CD4-positive, alpha-beta T cell (primary cell): ENCODE measurements around the gene TMC6. TPM values are rescaled to one million over a fixed set of nuclear protein-coding genes. Genes with fewer than 3 reads are reported as not detected.
"Not testable (repeated sequence)": the region's sequence is repeated elsewhere in the genome, so short reads cannot be mapped to it uniquely, and the experiment has no call there.

Experiments used
- ATAC-seq: fragments of 200-7000 bp; cut with Tn5 transposase; one replicate; pipeline ENCODE4 v1.10.0; 2022; ENCODE audit warnings: mild to moderate bottlenecking; ENCODE audit not compliant: poor library complexity
- CTCF ChIA-PET: fragments of 350-600 bp; sonication (Branson Sonifier 250); formaldehyde crosslinking; loops from one replicate; lab custom pipeline; 2021; ENCODE audit warnings: antibody characterized with exemption, inconsistent platforms; lab: Charles Lee
- POLR2A ChIA-PET: fragments of 350-600 bp; sonication (Branson Sonifier 250); formaldehyde crosslinking; loops from one replicate; lab custom pipeline; 2021; ENCODE audit warnings: antibody characterized with exemption, inconsistent platforms; lab: Charles Lee
- DNase-seq, 14 experiments: peaks; one replicate each; pipeline ENCODE4 v3.0.0-alpha.2; 2013 to 2020; ENCODE audit warnings: mixed read lengths in 2 of 14
- H3K27ac ChIP-seq, 2 donors: one replicate each; pipeline versions ENCODE4 v1.5.1 to v1.7.0; 2013; ENCODE audit warnings: low read length in 2 of 2, low read depth in 1 of 2, mild to moderate bottlenecking in 1 of 2
- H3K27me3 ChIP-seq, 2 experiments: 1 replicate in 1 of 2; 2 replicates in 1 of 2; pipeline versions ENCODE4 v1.6.1 to v1.7.0; 2013; ENCODE audit warnings: low read length in 2 of 2, control low read depth in 1 of 2, mild to moderate bottlenecking in 1 of 2, moderate library complexity in 1 of 2; ENCODE audit not compliant: insufficient read depth in 2 of 2, control insufficient read depth in 1 of 2
- H3K36me3 ChIP-seq: one replicate; pipeline ENCODE4 v1.6.1; 2013; ENCODE audit warnings: low read length, control low read depth; ENCODE audit not compliant: insufficient read depth
- H3K4me1 ChIP-seq: one replicate; pipeline ENCODE4 v1.6.1; 2013; ENCODE audit warnings: low read length, control low read depth; ENCODE audit not compliant: insufficient read depth
- H3K4me3 ChIP-seq: one replicate; pipeline ENCODE4 v1.5.1; 2013; ENCODE audit warnings: mild to moderate bottlenecking, low read length, moderate library complexity
- H3K9me3 ChIP-seq, 2 experiments: 1 replicate in 1 of 2; 2 replicates in 1 of 2; pipeline versions ENCODE4 v1.6.1 to v1.7.0; 2013; ENCODE audit warnings: low read length in 2 of 2, mild to moderate bottlenecking in 2 of 2, control low read depth in 1 of 2, moderate library complexity in 1 of 2; ENCODE audit not compliant: control insufficient read depth in 1 of 2, insufficient read depth in 1 of 2
- H3K27ac Mint-ChIP-seq: one replicate; pipeline ENCODE4 v1.8.0; 2020; ENCODE audit warnings: mixed read lengths
- H3K27me3 Mint-ChIP-seq: one replicate; pipeline ENCODE4 v1.8.0; 2021; ENCODE audit warnings: mixed read lengths
- H3K36me3 Mint-ChIP-seq: one replicate; pipeline ENCODE4 v1.8.0; 2021; ENCODE audit warnings: low read depth, mixed read lengths
- H3K4me1 Mint-ChIP-seq: one replicate; pipeline ENCODE4 v1.8.0; 2021; ENCODE audit warnings: low read depth, mixed read lengths
- H3K4me3 Mint-ChIP-seq: one replicate; pipeline ENCODE4 v1.8.0; 2020; ENCODE audit warnings: mild to moderate bottlenecking, mixed read lengths
- H3K9me3 Mint-ChIP-seq: one replicate; pipeline ENCODE4 v1.8.0; 2020; ENCODE audit warnings: mixed read lengths
- intact Hi-C, 2 experiments: fragments of 100-400 bp; cut with DNase I in 1 of 2; cut with micrococcal nuclease in 1 of 2; formaldehyde crosslinking; loops; one replicate each; pipeline versions ENCODE4 v1.15.1 to v1.9.0; 2023 to 2025; cut with DNase I, micrococcal nuclease
- total RNA-seq, 174 experiments: library from RNA in 2 of 174; stranded (reverse) in 2 of 174; gene quantifications; one replicate each; pipeline ENCODE4 v1.2.3 and lab custom pipeline; 2021 to 2026
- TF ChIP-seq, protein P1 (sequence below): fragments of 200-600 bp; IDR thresholded peaks from one replicate; pipeline ENCODE4 v1.8.0; 2022; ENCODE audit warnings: antibody characterized with exemption, mild to moderate bottlenecking

Gene TMC6
- total RNA-seq, 2 experiments from 2014 or later: 645 to 659 TPM

DNA sequence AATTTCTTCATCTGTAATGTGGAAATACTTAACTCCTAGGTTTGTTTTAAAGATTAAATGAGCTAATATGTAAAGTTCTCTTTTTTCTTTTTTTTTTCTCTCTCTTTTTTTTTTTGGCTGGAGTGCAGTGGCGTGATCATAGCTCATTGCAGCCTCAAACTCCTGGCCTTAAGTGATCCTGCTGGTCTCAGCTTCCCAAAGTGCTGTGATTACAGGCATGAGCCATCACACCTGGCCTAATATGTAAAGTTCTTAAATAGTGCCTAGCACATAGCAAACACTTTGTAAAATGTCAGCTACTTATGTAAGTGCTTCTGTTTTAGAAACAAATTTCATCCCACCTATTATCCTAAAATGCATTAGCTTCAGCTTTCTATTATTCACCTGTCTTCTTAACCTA, 40.0 kb downstream of the TMC6 start:
- Mint-ChIP-seq H3K9me3 (no peaks in the 10 kb centered on the region), H3K27ac (peak overlapping the region; percentile 51), H3K4me3 (no peak overlapping the region), H3K27me3 (no peaks in the 10 kb centered on the region), H3K4me1 (no peaks in the 10 kb centered on the region), H3K36me3 (peaks cover 91% of the 10 kb centered on the region)
- Histone ChIP-seq H3K9me3 (no peaks in the 10 kb centered on the region), H3K27me3 (no peaks in the 10 kb centered on the region), H3K36me3 (peaks cover 86% of the 10 kb centered on the region), H3K4me1 (no peaks in the 10 kb centered on the region), H3K27ac (no peak overlapping the region), H3K4me3 (no peak overlapping the region)
- intact Hi-C loops: loop anchor here in 1 of 2 experiments (10.0 kb wide), 1 partner anchor 336 kb away; no protein-coding TSS in a partner anchor
- DNase-seq (no peak), ATAC-seq (no peak)
- TF ChIP-seq, protein P1, sequence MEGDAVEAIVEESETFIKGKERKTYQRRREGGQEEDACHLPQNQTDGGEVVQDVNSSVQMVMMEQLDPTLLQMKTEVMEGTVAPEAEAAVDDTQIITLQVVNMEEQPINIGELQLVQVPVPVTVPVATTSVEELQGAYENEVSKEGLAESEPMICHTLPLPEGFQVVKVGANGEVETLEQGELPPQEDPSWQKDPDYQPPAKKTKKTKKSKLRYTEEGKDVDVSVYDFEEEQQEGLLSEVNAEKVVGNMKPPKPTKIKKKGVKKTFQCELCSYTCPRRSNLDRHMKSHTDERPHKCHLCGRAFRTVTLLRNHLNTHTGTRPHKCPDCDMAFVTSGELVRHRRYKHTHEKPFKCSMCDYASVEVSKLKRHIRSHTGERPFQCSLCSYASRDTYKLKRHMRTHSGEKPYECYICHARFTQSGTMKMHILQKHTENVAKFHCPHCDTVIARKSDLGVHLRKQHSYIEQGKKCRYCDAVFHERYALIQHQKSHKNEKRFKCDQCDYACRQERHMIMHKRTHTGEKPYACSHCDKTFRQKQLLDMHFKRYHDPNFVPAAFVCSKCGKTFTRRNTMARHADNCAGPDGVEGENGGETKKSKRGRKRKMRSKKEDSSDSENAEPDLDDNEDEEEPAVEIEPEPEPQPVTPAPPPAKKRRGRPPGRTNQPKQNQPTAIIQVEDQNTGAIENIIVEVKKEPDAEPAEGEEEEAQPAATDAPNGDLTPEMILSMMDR: no peak
- ChIA-PET POLR2A (interaction anchor here (0.6 kb wide), 1 partner anchor 743 kb away, joined by 3 read pairs; no protein-coding TSS in a partner anchor), CTCF (interaction anchor here (1.2 kb wide), 1 partner anchor 546 kb away, joined by 3 read pairs; no protein-coding TSS in a partner anchor)

DNA sequence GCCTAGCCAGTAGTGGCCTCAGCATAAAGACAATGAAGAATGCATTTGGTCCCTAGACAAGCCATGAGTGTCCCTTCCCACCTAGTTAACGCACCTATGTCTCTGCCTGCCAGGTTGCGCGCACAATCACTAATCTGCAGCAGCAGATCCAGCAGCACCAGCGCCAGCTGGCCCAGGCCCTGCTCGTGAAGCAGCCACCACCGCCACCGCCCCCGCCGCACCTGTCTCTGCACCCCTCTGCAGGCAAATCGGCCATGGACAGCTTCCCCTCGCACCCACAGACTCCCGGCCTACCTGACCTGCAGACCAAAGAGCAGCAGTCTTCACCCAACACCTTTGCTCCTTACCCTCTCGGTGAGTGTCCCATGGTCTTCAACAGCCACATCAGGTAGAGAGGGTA, 41.8 kb downstream of the TMC6 start:
- Mint-ChIP-seq H3K4me1 (no peaks in the 10 kb centered on the region), H3K9me3 (no peaks in the 10 kb centered on the region), H3K4me3 (no peak overlapping the region), H3K27me3 (no peaks in the 10 kb centered on the region), H3K27ac (no peak overlapping the region), H3K36me3 (peaks cover 91% of the 10 kb centered on the region)
- no peaks in the 10 kb centered on the region for H3K9me3 ChIP-seq
- no peak overlapping the region for H3K27ac ChIP-seq
- H3K36me3 ChIP-seq: peaks cover 84% of the 10 kb centered on the region
- no peaks in the 10 kb centered on the region for H3K27me3 ChIP-seq
- ATAC-seq (no peak), DNase-seq (no peak)
- POLR2A ChIA-PET: no interaction called here
- CTCF ChIA-PET: no interaction called here
- TF ChIP-seq, protein P1: no peak
- intact Hi-C loops: loop anchor here in 1 of 2 experiments (10.0 kb wide), 1 partner anchor 338 kb away; no protein-coding TSS in a partner anchor
- no peak overlapping the region for H3K4me3 ChIP-seq
- H3K4me1 ChIP-seq: no peaks in the 10 kb centered on the region

DNA sequence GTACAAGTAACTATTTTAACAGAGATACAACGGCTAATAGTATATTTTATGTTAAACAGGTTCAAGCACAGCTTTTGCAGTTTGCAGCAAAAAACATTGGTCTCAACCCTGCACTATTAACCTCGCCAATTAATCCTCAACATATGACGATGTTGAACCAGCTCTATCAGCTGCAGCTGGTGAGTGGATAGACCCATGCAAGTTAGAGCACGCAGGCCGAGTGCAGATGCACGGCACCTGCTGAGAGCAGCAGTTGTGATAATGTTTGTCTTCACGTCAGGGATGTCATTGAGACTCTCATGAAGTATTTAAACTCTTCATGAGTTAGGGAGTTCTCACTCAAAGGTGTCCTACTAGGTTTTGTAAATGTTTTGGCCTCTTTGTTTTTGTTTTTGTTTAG, 45.6 kb downstream of the TMC6 start:
- Mint-ChIP-seq H3K9me3 (no peaks in the 10 kb centered on the region), H3K27me3 (no peaks in the 10 kb centered on the region), H3K36me3 (peaks cover 92% of the 10 kb centered on the region), H3K4me3 (no peak overlapping the region), H3K27ac (no peak overlapping the region), H3K4me1 (no peaks in the 10 kb centered on the region)
- DNase-seq: no peak
- TF ChIP-seq, protein P1: no peak
- Histone ChIP-seq H3K4me3 (no peak overlapping the region), H3K27me3 (no peaks in the 10 kb centered on the region), H3K36me3 (peaks cover 86% of the 10 kb centered on the region), H3K27ac (no peak overlapping the region), H3K4me1 (no peaks in the 10 kb centered on the region), H3K9me3 (no peaks in the 10 kb centered on the region)
- intact Hi-C loops: loop anchor here in 1 of 2 experiments (10.0 kb wide), 1 partner anchor 342 kb away; no protein-coding TSS in a partner anchor
- POLR2A ChIA-PET: no interaction called here
- CTCF ChIA-PET: interaction anchor here (1.3 kb wide), 1 partner anchor 9 kb away, joined by 3 read pairs; no protein-coding TSS in a partner anchor
- no peak for ATAC-seq

DNA sequence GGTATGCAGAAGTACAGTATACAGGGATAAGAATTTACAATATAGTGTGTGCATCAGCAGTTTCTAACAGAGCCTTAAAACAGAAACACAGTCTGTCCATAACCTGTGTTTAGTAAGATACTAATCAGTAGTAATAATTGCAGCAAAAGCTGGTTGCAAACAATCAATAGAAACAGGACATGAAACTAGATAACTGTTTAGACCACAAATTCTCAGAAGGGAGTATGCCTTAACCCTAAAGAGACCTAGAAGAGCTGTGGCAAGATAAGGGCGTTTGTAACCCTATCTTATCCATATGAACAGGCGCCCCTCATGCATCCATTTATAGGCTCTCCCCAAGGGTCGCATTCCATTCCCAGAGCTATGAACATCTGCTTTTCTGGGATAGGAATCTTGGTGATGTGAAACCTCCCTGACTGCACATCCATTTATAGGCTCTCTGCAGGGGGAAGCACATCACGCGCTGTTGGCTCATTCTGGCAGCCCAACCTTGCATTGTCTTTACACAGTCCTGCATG, 46.1 kb downstream of the TMC6 start:
- intact Hi-C loops: loop anchor here in 1 of 2 experiments (10.0 kb wide), 1 partner anchor 342 kb away; no protein-coding TSS in a partner anchor
- ATAC-seq, H3K4me3 ChIP-seq, H3K4me1 Mint-ChIP-seq, H3K27ac ChIP-seq, H3K27me3 ChIP-seq, POLR2A ChIA-PET, DNase-seq, H3K27ac Mint-ChIP-seq, CTCF ChIA-PET, H3K27me3 Mint-ChIP-seq, H3K9me3 ChIP-seq, H3K9me3 Mint-ChIP-seq, H3K4me3 Mint-ChIP-seq, H3K4me1 ChIP-seq: not testable (repeated sequence)
- H3K36me3 Mint-ChIP-seq: peaks cover 92% of the 10 kb centered on the region
- H3K36me3 ChIP-seq: peaks cover 86% of the 10 kb centered on the region
